Stimulated activated CD4-positive, alpha-beta T cell treated with anti-CD3 and anti-CD28 coated beads, Interleukin-4, amount 100 ng/mL, for 24 hours (primary cell): ENCODE results near the gene SMDT1.

ENCODE experiments used
- DNase-seq: peaks from one replicate; pipeline ENCODE4 v3.0.0-alpha.2; 2020

The SMDT1 gene

GRCh38 chr22:42079319-42080251 is at the start of gene SMDT1:
SMDT1 (plus strand) TSS chr22:42079700; CDS start chr22:42079769, 69 bp downstream.
- peak; percentile 99 for DNase-seq

- no peak for DNase-seq
Observed at GRCh38 chr22:42033263-42034181, 46.0 kb upstream of the SMDT1 start.

GRCh38 chr22:42035256-42035655 is 44.2 kb upstream of the SMDT1 start:
- DNase-seq: no peak

- no peak for DNase-seq
Observed at GRCh38 chr22:42039271-42039670, 40.2 kb upstream of the SMDT1 start.

GRCh38 chr22:42041784-42042183 is 37.7 kb upstream of the SMDT1 start:
- no peak for DNase-seq

GRCh38 chr22:42050641-42051180 is 28.8 kb upstream of the SMDT1 start:
- no peak for DNase-seq

GRCh38 chr22:42052765-42053164 is 26.7 kb upstream of the SMDT1 start:
- DNase-seq: no peak

- no peak for DNase-seq
Observed at GRCh38 chr22:42056757-42057511, 22.6 kb upstream of the SMDT1 start.

- DNase-seq: no peak
Observed at GRCh38 chr22:42060489-42060888, 19.0 kb upstream of the SMDT1 start.

- no peak for DNase-seq
Observed at GRCh38 chr22:42061041-42061440, 18.5 kb upstream of the SMDT1 start.

- DNase-seq: no peak
Observed at GRCh38 chr22:42062506-42063170, 16.9 kb upstream of the SMDT1 start.

GRCh38 chr22:42064629-42065028 is 14.9 kb upstream of the SMDT1 start:
- DNase-seq: no peak

GRCh38 chr22:42065438-42066125 is 13.9 kb upstream of the SMDT1 start:
- no peak for DNase-seq

GRCh38 chr22:42066126-42066761 is 13.3 kb upstream of the SMDT1 start:
- DNase-seq: no peak

GRCh38 chr22:42066937-42067336 is 12.6 kb upstream of the SMDT1 start:
- DNase-seq: no peak

GRCh38 chr22:42067671-42068251 is 11.7 kb upstream of the SMDT1 start:
- DNase-seq: no peak

- DNase-seq: no peak
Observed at GRCh38 chr22:42068291-42068690, 11.2 kb upstream of the SMDT1 start.

GRCh38 chr22:42069801-42070516 is 9.5 kb upstream of the SMDT1 start:
- DNase-seq: no peak

GRCh38 chr22:42070517-42071422 is 8.7 kb upstream of the SMDT1 start, which contains the start of gene NAGA:
NAGA (minus strand) TSS chr22:42070812; CDS start chr22:42070297, 515 bp downstream.
- DNase-seq: peak; percentile 93
